Naive B cell (primary cell): Measurements from ENCODE around the gene GIT1. TPM values are rescaled to one million over a fixed set of nuclear protein-coding genes. Genes with fewer than 3 reads are reported as not detected.

ENCODE experiments used
- ATAC-seq, 2 donors: fragments of 150-1000 bp; cut with Tn5 transposase; 2 replicates each; pipeline ENCODE4 v1.10.0; 2021; ENCODE audit warnings: low read depth in 2 of 2, mild to moderate bottlenecking in 2 of 2, moderate library complexity in 2 of 2
- DNase-seq: peaks from one replicate; pipeline ENCODE4 v3.0.0; 2022
- H3K27ac Mint-ChIP-seq, 6 donors: one replicate each; pipeline ENCODE4 v1.8.0; 2020 to 2022; ENCODE audit warnings: mild to moderate bottlenecking in 6 of 6, mixed read lengths in 6 of 6, moderate library complexity in 5 of 6, inconsistent platforms in 2 of 6
- H3K27me3 Mint-ChIP-seq, 3 donors: one replicate each; pipeline ENCODE4 v1.8.0; 2021 to 2022; ENCODE audit warnings: mixed read lengths in 3 of 3, mild to moderate bottlenecking in 1 of 3
- H3K36me3 Mint-ChIP-seq, 2 donors: one replicate each; pipeline ENCODE4 v1.8.0; 2020 to 2022; ENCODE audit warnings: mixed read lengths in 2 of 2, inconsistent platforms in 1 of 2, mild to moderate bottlenecking in 1 of 2
- H3K4me1 Mint-ChIP-seq, 3 donors: one replicate each; pipeline ENCODE4 v1.8.0; 2020 to 2022; ENCODE audit warnings: mixed read lengths in 3 of 3, inconsistent platforms in 1 of 3, mild to moderate bottlenecking in 1 of 3, moderate library complexity in 1 of 3
- H3K4me3 Mint-ChIP-seq, 8 donors: one replicate each; pipeline ENCODE4 v1.8.0; 2020 to 2022; ENCODE audit warnings: mild to moderate bottlenecking in 8 of 8, mixed read lengths in 8 of 8, moderate library complexity in 8 of 8, inconsistent platforms in 2 of 8
- H3K9me3 Mint-ChIP-seq, 7 donors: one replicate each; pipeline ENCODE4 v1.8.0; 2020 to 2022; ENCODE audit warnings: mixed read lengths in 7 of 7, mild to moderate bottlenecking in 5 of 7, inconsistent platforms in 2 of 7, moderate library complexity in 1 of 7
- polyA plus RNA-seq, 6 donors: library from polyadenylated mRNA; unstranded; fragments of 300-500 nt; fragmentation: Illumina TruSeq; gene quantifications; one replicate each; pipeline ENCODE4 v1.2.3, GENCODE V29; 2021; ENCODE audit warnings: low read depth in 6 of 6

GIT1 gene
- polyA plus RNA-seq, 6 donors from 2014 or later, result 1.6 to 12.9 (median 4.4) TPM

GRCh38 chr17:29557739-29558116 lies 31.7 kb downstream of the GIT1 start:
- peak; percentile 44 for DNase-seq

GRCh38 chr17:29557085-29557738 lies 32.2 kb downstream of the GIT1 start:
- ATAC-seq (no peak), DNase-seq (no peak)
- Mint-ChIP-seq H3K27me3 (no peaks in the 10 kb centered on the region), H3K27ac (peak overlapping the region in 5 of 6 donors; percentile 44 to 97 (median 90)), H3K9me3 (no peaks in the 10 kb centered on the region), H3K36me3 (peaks cover 0 to 3% of the 10 kb centered on the region in 2 donors), H3K4me1 (peaks cover 46 to 69% (median 57%) of the 10 kb centered on the region in 3 donors), H3K4me3 (peak overlapping the region in 5 of 8 donors; percentile 38 to 76 (median 63))

More at GRCh38 chr17:29557739-29558116, 31.7 kb downstream of the GIT1 start:
- H3K27me3 Mint-ChIP-seq, result no peaks in the 10 kb centered on the region
- peaks cover 51 to 74% (median 62%) of the 10 kb centered on the region in 3 donors for H3K4me1 Mint-ChIP-seq
- H3K36me3 Mint-ChIP-seq, result peaks cover 0 to 5% of the 10 kb centered on the region in 2 donors
- no peaks in the 10 kb centered on the region for H3K9me3 Mint-ChIP-seq
- ATAC-seq, result peak; percentile 37 to 53
- peak overlapping the region in 7 of 8 donors; percentile 35 to 79 (median 63) for H3K4me3 Mint-ChIP-seq
- peak overlapping the region in 5 of 6 donors; percentile 61 to 97 (median 90) for H3K27ac Mint-ChIP-seq

GRCh38 chr17:29555840-29556239 lies 33.6 kb downstream of the GIT1 start:
- Mint-ChIP-seq H3K27ac (peak overlapping the region in 1 of 6 donors; percentile 33), H3K36me3 (no peaks in the 10 kb centered on the region), H3K4me3 (no peak overlapping the region), H3K4me1 (peaks cover 33 to 55% (median 43%) of the 10 kb centered on the region in 3 donors), H3K27me3 (no peaks in the 10 kb centered on the region), H3K9me3 (no peaks in the 10 kb centered on the region)
- ATAC-seq, result no peak
- no peak for DNase-seq

- no peak for ATAC-seq
- Mint-ChIP-seq H3K4me3 (no peak overlapping the region), H3K36me3 (no peaks in the 10 kb centered on the region), H3K27ac (no peak overlapping the region), H3K4me1 (no peaks in the 10 kb centered on the region), H3K27me3 (no peaks in the 10 kb centered on the region), H3K9me3 (no peaks in the 10 kb centered on the region)
- no peak for DNase-seq
Observed at GRCh38 chr17:29549177-29549923, 40.1 kb downstream of the GIT1 start.

GRCh38 chr17:29546830-29547229 lies 42.6 kb downstream of the GIT1 start:
- H3K4me1 Mint-ChIP-seq, result no peaks in the 10 kb centered on the region
- DNase-seq (no peak), ATAC-seq (no peak)
- no peak overlapping the region for H3K4me3 Mint-ChIP-seq
- H3K36me3 Mint-ChIP-seq, result peaks cover 0 to 16% of the 10 kb centered on the region in 2 donors
- H3K27ac Mint-ChIP-seq, result peak overlapping the region in 2 of 6 donors; percentile 52 to 72
- H3K27me3 Mint-ChIP-seq, result no peaks in the 10 kb centered on the region
- no peaks in the 10 kb centered on the region for H3K9me3 Mint-ChIP-seq

GRCh38 chr17:29546085-29546484 lies 43.4 kb downstream of the GIT1 start:
- Mint-ChIP-seq H3K36me3 (peaks cover 0 to 16% of the 10 kb centered on the region in 2 donors), H3K27me3 (no peaks in the 10 kb centered on the region), H3K4me3 (no peak overlapping the region), H3K4me1 (no peaks in the 10 kb centered on the region), H3K27ac (no peak overlapping the region), H3K9me3 (no peaks in the 10 kb centered on the region)
- no peak for DNase-seq
- ATAC-seq, result no peak

- Mint-ChIP-seq H3K27ac (peak overlapping the region in 1 of 6 donors; percentile 4), H3K27me3 (no peaks in the 10 kb centered on the region), H3K36me3 (peaks cover 0 to 16% of the 10 kb centered on the region in 2 donors), H3K4me1 (no peaks in the 10 kb centered on the region), H3K9me3 (no peaks in the 10 kb centered on the region), H3K4me3 (no peak overlapping the region)
- DNase-seq (no peak), ATAC-seq (no peak)
Observed at GRCh38 chr17:29544066-29544465, 45.4 kb downstream of the GIT1 start.

GRCh38 chr17:29533976-29534375 lies 55.5 kb downstream of the GIT1 start:
- H3K9me3 Mint-ChIP-seq, result no peaks in the 10 kb centered on the region
- no peak for ATAC-seq
- H3K4me3 Mint-ChIP-seq, result no peak overlapping the region
- no peak overlapping the region for H3K27ac Mint-ChIP-seq
- peaks cover 0 to 3% (median 0%) of the 10 kb centered on the region in 3 donors for H3K4me1 Mint-ChIP-seq
- no peak for DNase-seq
- H3K36me3 Mint-ChIP-seq, result peaks cover 8 to 9% of the 10 kb centered on the region in 2 donors
- H3K27me3 Mint-ChIP-seq, result no peaks in the 10 kb centered on the region

GRCh38 chr17:29526322-29526721 lies 63.1 kb downstream of the GIT1 start:
- no peaks in the 10 kb centered on the region for H3K27me3 Mint-ChIP-seq
- no peak overlapping the region for H3K4me3 Mint-ChIP-seq
- no peak for ATAC-seq
- H3K9me3 Mint-ChIP-seq, result no peaks in the 10 kb centered on the region
- DNase-seq, result no peak
- no peak overlapping the region for H3K27ac Mint-ChIP-seq
- peaks cover 0 to 8% of the 10 kb centered on the region in 2 donors for H3K36me3 Mint-ChIP-seq
- no peaks in the 10 kb centered on the region for H3K4me1 Mint-ChIP-seq

GRCh38 chr17:29524692-29525091 lies 64.8 kb downstream of the GIT1 start:
- Mint-ChIP-seq H3K4me1 (no peaks in the 10 kb centered on the region), H3K27ac (peak overlapping the region in 2 of 6 donors; percentile 30 to 44), H3K4me3 (no peak overlapping the region), H3K36me3 (no peaks in the 10 kb centered on the region), H3K27me3 (no peaks in the 10 kb centered on the region), H3K9me3 (no peaks in the 10 kb centered on the region)
- no peak for ATAC-seq
- DNase-seq, result no peak

Other genes starting within 250 kb of the GIT1 start
- 1 to 10 TPM in 5 of 6 donors, under 1 TPM in 1; 0.06 to 6.9 (median 3.8) TPM for gene TAOK1, start 199.3 kb downstream of the GIT1 start, polyA plus RNA-seq
- gene ABHD15, start 22.6 kb downstream of the GIT1 start, polyA plus RNA-seq, result 10 to 100 TPM; 15.1 to 45.2 (median 20.3) TPM
- 10 to 100 TPM; 28.1 to 41.5 (median 38.4) TPM for gene TP53I13, start 20.9 kb downstream of the GIT1 start, polyA plus RNA-seq
- gene ANKRD13B, start 3.5 kb upstream of the GIT1 start, polyA plus RNA-seq, result not detected
- under 1 TPM in 2 of 6 donors, not detected in 4; 0.12 to 0.13 TPM for gene CORO6, start 33.3 kb upstream of the GIT1 start, polyA plus RNA-seq